Activated naive CD4-positive, alpha-beta T cell treated with Interleukin-2 at 50 U/mL for 16 hours (primary cell): Measurements from ENCODE around the gene DOCK8.
"Not testable (repeated sequence)": the region's sequence is repeated elsewhere in the genome, so short reads cannot be mapped to it uniquely, and the experiment has no call there.

ENCODE experiments used
- DNase-seq: peaks from one replicate; pipeline ENCODE4 v3.0.0-alpha.2; 2020

DOCK8 gene

GRCh38 chr9:373759-374206 is 159.1 kb downstream of the DOCK8 start:
- DNase-seq: no peak

GRCh38 chr9:374736-375135 is 160.1 kb downstream of the DOCK8 start:
- DNase-seq: no peak

- DNase-seq: no peak
Observed at GRCh38 chr9:376115-376514, 161.4 kb downstream of the DOCK8 start.

- DNase-seq: no peak
Observed at GRCh38 chr9:378263-378662, 163.6 kb downstream of the DOCK8 start.

GRCh38 chr9:382383-382782 is 167.7 kb downstream of the DOCK8 start:
- no peak for DNase-seq

- DNase-seq: peak; percentile 21
Observed at GRCh38 chr9:385818-386398, 171.2 kb downstream of the DOCK8 start.

GRCh38 chr9:389159-389558 is 174.5 kb downstream of the DOCK8 start:
- no peak for DNase-seq

- no peak for DNase-seq
Observed at GRCh38 chr9:389758-390157, 175.1 kb downstream of the DOCK8 start.

- DNase-seq: no peak
Observed at GRCh38 chr9:392077-392804, 177.6 kb downstream of the DOCK8 start.

- DNase-seq: no peak
Observed at GRCh38 chr9:394347-395052, 179.8 kb downstream of the DOCK8 start.

GRCh38 chr9:396396-396795 is 181.7 kb downstream of the DOCK8 start:
- DNase-seq: no peak

GRCh38 chr9:398085-398484 is 183.4 kb downstream of the DOCK8 start:
- no peak for DNase-seq

GRCh38 chr9:401223-401622 is 186.6 kb downstream of the DOCK8 start:
- DNase-seq: no peak

GRCh38 chr9:404234-404633 is 189.6 kb downstream of the DOCK8 start:
- no peak for DNase-seq

GRCh38 chr9:405341-405740 is 190.7 kb downstream of the DOCK8 start:
- no peak for DNase-seq

- no peak for DNase-seq
Observed at GRCh38 chr9:406886-407654, 192.4 kb downstream of the DOCK8 start.

GRCh38 chr9:409655-410054 is 195.0 kb downstream of the DOCK8 start:
- not testable (repeated sequence) for DNase-seq

- no peak for DNase-seq
Observed at GRCh38 chr9:414595-414994, 199.9 kb downstream of the DOCK8 start.

- DNase-seq: no peak
Observed at GRCh38 chr9:419571-420171, 205.0 kb downstream of the DOCK8 start.

- DNase-seq: no peak
Observed at GRCh38 chr9:421896-422295, 207.2 kb downstream of the DOCK8 start.

- no peak for DNase-seq
Observed at GRCh38 chr9:426264-426663, 211.6 kb downstream of the DOCK8 start.

- DNase-seq: no peak
Observed at GRCh38 chr9:426976-427375, 212.3 kb downstream of the DOCK8 start.

- no peak for DNase-seq
Observed at GRCh38 chr9:431701-432100, 217.0 kb downstream of the DOCK8 start.
